OCI-LY7 (cell line): ENCODE results near the gene RNF208. TPM values are rescaled to one million over a fixed set of nuclear protein-coding genes. Genes with fewer than 3 reads are reported as not detected.

Experiments
- BruUV-seq: library from RNA; stranded (reverse); fragments of 400-500 nt; replicated peaks from 2 replicates; lab custom pipeline; 2021; lab: Mats Ljungman, UMichigan
- CTCF ChIA-PET: fragments of 300-600 bp; sonication (Branson Sonifier 250); formaldehyde crosslinking; loops from one replicate; lab custom pipeline; 2022; ENCODE audit warnings: antibody characterized with exemption; ENCODE audit not compliant: unreplicated experiment; lab: Charles Lee
- POLR2A ChIA-PET: fragments of 300-600 bp; sonication (Branson Sonifier 250); formaldehyde crosslinking; loops from one replicate; lab custom pipeline; 2022; ENCODE audit warnings: antibody characterized with exemption; lab: Charles Lee
- DNase-seq: peaks from one replicate; pipeline ENCODE4 v3.0.0-alpha.2; 2015; ENCODE audit warnings: low spot score
- H2AFZ ChIP-seq: fragments of 200-600 bp; sonication (generic), shearing (Covaris generic); 2 replicates; pipeline ENCODE4 v1.6.1; 2014; ENCODE audit warnings: mild to moderate bottlenecking, antibody characterized with exemption, low read length, moderate library complexity
- H3K27ac ChIP-seq: fragments of 200-600 bp; sonication (generic); 2 replicates; pipeline ENCODE4 v1.5.1; 2014; ENCODE audit warnings: mixed run types, low read depth, mild to moderate bottlenecking, moderate library complexity, low read length, inconsistent platforms; ENCODE audit not compliant: poor library complexity, severe bottlenecking
- H3K36me3 ChIP-seq: fragments of 200-600 bp; sonication (generic); 2 replicates; pipeline ENCODE4 v1.6.1; 2014; ENCODE audit warnings: mild to moderate bottlenecking, antibody characterized with exemption, low read length, moderate library complexity, mixed read lengths; ENCODE audit not compliant: insufficient read depth
- H3K4me1 ChIP-seq: fragments of 200-600 bp; sonication (generic); 2 replicates; pipeline ENCODE4 v1.5.1; 2014; ENCODE audit warnings: mild to moderate bottlenecking, low read length; ENCODE audit not compliant: insufficient read depth, poor library complexity, severe bottlenecking
- H3K4me2 ChIP-seq: fragments of 200-600 bp; sonication (generic); 2 replicates; pipeline ENCODE4 v1.6.1; 2014; ENCODE audit warnings: mild to moderate bottlenecking, low read length
- H3K4me3 ChIP-seq: fragments of 200-600 bp; sonication (generic); 2 replicates; pipeline ENCODE4 v1.5.1; 2014; ENCODE audit warnings: mild to moderate bottlenecking, low read depth, low read length; ENCODE audit not compliant: poor library complexity, severe bottlenecking
- H3K79me2 ChIP-seq: fragments of 200-600 bp; sonication (generic); 2 replicates; pipeline ENCODE4 v1.6.1; 2016; ENCODE audit warnings: low read depth, mild to moderate bottlenecking, low read length, moderate library complexity, mixed read lengths; ENCODE audit not compliant: insufficient read depth
- H3K9me2 ChIP-seq: fragments of 200-600 bp; sonication (generic); 2 replicates; pipeline ENCODE4 v1.6.1; 2016; ENCODE audit warnings: mild to moderate bottlenecking, low read length, mixed read lengths; ENCODE audit not compliant: insufficient read depth
- H3K9me3 ChIP-seq: fragments of 200-600 bp; sonication (generic); 2 replicates; pipeline ENCODE4 v1.6.1; 2014; ENCODE audit warnings: mild to moderate bottlenecking, mixed run types, low read length, mixed read lengths
- H4K20me1 ChIP-seq: fragments of 200-600 bp; sonication (generic); 2 replicates; pipeline ENCODE4 v1.6.1; 2014; ENCODE audit warnings: mild to moderate bottlenecking, antibody characterized with exemption, low read length, moderate library complexity, mixed read lengths; ENCODE audit not compliant: insufficient read depth
- EZH2phosphoT487 ChIP-seq: fragments of 200-600 bp; sonication (generic); IDR thresholded peaks from 2 replicates; pipeline ENCODE4 v1.6.1; 2018; ENCODE audit warnings: low read depth, borderline replicate concordance, mild to moderate bottlenecking, mixed run types, antibody characterized with exemption, low read length, moderate library complexity, mixed read lengths
- intact Hi-C: fragments of 100-400 bp; cut with micrococcal nuclease; formaldehyde crosslinking; loops from one replicate; pipeline ENCODE4 v1.10.0; 2022; ENCODE audit not compliant: unreplicated experiment
- total RNA-seq, 2 experiments: library from RNA; depleted of rRNA in 1 of 2; stranded (reverse); fragments of >200 nt in 1 of 2; shearing (Covaris generic) in 1 of 2; gene quantifications; 2 replicates each; pipeline ENCODE4 v1.2.3, GENCODE V29; 2014 to 2022
- TF ChIP-seq, protein P1 (sequence below): fragments of 200-600 bp; sonication (generic); conservative IDR thresholded peaks from 2 replicates; pipeline ENCODE4 v1.5.1; 2014; ENCODE audit warnings: mild to moderate bottlenecking, antibody characterized with exemption, low read length, moderate library complexity, mixed read lengths

RNF208 gene
- total RNA-seq, 2 experiments from 2014 or later = 0.47 to 5.5 TPM

DNA sequence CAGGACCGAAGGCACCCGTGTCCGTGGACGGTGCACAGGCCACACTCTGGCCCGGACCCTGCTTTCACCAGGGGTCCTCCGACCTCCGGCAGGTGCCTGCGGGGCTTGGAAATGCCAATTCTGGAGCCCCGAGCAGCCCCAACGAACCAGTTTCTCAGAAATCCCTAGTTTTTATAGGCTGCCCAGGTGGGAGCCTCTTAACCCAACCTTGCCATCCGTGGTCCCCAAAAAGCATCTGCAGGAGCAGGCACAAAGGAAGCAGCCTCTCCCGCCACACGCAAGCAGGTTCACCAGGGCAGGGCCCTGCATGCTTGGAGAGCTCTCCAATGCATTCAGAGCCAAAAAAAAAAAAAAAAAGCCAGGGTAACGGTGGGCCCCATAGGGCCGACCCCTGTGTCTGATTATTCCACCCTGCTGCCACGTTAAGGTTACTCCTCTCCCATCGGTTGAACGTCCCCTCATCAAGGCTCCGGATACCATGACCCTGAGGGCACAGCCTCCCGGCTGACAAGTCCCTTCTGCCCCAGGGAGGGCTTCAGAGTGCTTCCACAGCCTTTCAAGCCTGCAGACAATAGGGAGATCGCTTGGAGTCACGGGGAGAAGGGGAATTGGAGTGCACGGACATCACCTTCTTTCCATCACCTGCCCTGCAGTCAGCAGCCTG, 20.7 kb downstream of the RNF208 start:
- Histone ChIP-seq H4K20me1 (peaks cover 13% of the 10 kb centered on the region; the same call in 1 of the 2 replicates), H3K9me2 (no peaks in the 10 kb centered on the region), H3K27ac (peak overlapping the region; percentile 49), H3K36me3 (peaks cover 4% of the 10 kb centered on the region; the same call in 1 of the 2 replicates), H3K4me2 (peak overlapping the region; percentile 97), H3K4me1 (peaks cover 35% of the 10 kb centered on the region), H3K4me3 (peak overlapping the region; percentile 76), H3K9me3 (no peaks in the 10 kb centered on the region), H2AFZ (no peak overlapping the region), H3K79me2 (peaks cover 49% of the 10 kb centered on the region)
- TF ChIP-seq, protein P1, sequence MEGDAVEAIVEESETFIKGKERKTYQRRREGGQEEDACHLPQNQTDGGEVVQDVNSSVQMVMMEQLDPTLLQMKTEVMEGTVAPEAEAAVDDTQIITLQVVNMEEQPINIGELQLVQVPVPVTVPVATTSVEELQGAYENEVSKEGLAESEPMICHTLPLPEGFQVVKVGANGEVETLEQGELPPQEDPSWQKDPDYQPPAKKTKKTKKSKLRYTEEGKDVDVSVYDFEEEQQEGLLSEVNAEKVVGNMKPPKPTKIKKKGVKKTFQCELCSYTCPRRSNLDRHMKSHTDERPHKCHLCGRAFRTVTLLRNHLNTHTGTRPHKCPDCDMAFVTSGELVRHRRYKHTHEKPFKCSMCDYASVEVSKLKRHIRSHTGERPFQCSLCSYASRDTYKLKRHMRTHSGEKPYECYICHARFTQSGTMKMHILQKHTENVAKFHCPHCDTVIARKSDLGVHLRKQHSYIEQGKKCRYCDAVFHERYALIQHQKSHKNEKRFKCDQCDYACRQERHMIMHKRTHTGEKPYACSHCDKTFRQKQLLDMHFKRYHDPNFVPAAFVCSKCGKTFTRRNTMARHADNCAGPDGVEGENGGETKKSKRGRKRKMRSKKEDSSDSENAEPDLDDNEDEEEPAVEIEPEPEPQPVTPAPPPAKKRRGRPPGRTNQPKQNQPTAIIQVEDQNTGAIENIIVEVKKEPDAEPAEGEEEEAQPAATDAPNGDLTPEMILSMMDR = no peak
- no peak for TF ChIP-seq EZH2phosphoT487
- no TSS peak for BruUV-seq
- no peak for DNase-seq
- POLR2A ChIA-PET = interaction anchor here (0.6 to 2.5 kb wide), 7 partner anchors 12 to 401 kb away, joined by 3 to 16 read pairs (median 4); partner anchors contain the start of genes ANAPC2, MAN1B1, SSNA1 and TUBB4B
- CTCF ChIA-PET = interaction anchor here (0.6 kb wide), 1 partner anchor 13 kb away, joined by 3 read pairs; the partner anchor contains the start of gene ANAPC2
- intact Hi-C loops = loop anchor here (2.0 kb wide), 3 partner anchors 21 to 75 kb away; partner anchors contain the start of gene RNF208

DNA sequence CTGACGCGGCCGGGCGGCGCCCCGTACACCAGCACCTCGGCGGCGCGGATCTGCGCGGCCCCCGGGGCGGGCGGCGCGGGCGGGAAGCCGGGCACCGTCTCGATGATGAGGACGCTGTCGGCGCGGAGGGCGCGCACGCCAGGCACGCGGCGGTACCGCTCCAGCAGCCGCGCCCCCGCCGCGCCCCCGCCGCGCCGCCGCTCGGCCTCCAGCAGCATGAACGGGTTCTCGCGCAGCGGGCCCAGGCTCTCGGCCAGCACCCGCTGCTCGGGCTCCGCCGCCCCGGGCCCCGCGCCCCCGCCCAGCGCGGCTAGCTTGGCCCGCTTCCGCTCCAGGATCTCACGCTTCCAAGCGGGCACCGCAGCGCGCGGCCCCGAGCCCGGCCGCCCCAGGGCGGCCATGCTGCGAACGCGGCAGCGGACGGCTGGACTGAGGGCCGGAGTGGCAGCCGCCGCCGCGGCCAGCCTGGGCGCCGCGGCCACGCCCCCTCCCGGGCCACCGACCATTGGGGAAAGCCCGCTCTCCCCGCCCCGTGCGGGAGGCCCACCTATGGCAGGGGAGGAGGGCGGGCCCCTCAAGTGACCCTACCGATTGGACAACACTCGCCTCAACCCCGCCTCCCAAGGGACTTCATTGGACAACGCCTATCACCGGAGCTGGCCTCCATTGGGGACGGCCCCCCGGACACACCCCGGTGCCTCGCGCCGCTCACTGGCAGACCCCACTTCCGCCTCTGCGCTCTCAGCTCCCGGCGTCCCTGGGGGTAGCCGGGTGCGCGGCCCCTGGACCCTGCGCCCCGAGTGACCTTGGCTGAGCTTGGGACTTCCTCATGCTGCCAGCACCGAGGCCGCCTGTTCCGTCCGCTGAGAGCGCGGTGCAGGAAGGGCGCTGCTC, 21.5 kb downstream of the RNF208 start, which contains the start of gene TPRN:
TSS of gene TPRN (minus strand) at position 431 of the 894 bp plus-strand sequence. CDS start at position 401, 30 bp downstream.
- peaks cover 33% of the 10 kb centered on the region for H3K4me1 ChIP-seq
- H2AFZ ChIP-seq = no peak within 1 kb of the TSS
- BruUV-seq = no TSS peak
- TF ChIP-seq EZH2phosphoT487 = no peak
- TF ChIP-seq, protein P1 = no peak
- peaks cover 7% of the 10 kb centered on the region; the same call in 1 of the 2 replicates for H4K20me1 ChIP-seq
- intact Hi-C loops = loop anchor here (1.0 to 2.0 kb wide), 5 partner anchors 22 to 74 kb away; partner anchors contain the start of genes RNF208 and RNF224
- peak within 1 kb of the TSS; percentile 76 for H3K4me3 ChIP-seq
- CTCF ChIA-PET = interaction anchor here (0.6 kb wide), 1 partner anchor 12 kb away, joined by 3 read pairs; the partner anchor contains the start of gene ANAPC2
- H3K9me2 ChIP-seq = no peaks in the 10 kb centered on the region
- peak within 1 kb of the TSS; percentile 97 for H3K4me2 ChIP-seq
- no peaks in the 10 kb centered on the region for H3K9me3 ChIP-seq
- DNase-seq = peak; percentile 100
- H3K36me3 ChIP-seq = peaks cover 4% of the 10 kb centered on the region; the same call in 1 of the 2 replicates
- peak within 1 kb of the TSS; percentile 49 for H3K27ac ChIP-seq
- peaks cover 42% of the 10 kb centered on the region for H3K79me2 ChIP-seq
- POLR2A ChIA-PET = interaction anchor here (0.6 to 2.5 kb wide), 6 partner anchors 12 to 400 kb away, joined by 3 to 16 read pairs (median 4); partner anchors contain the start of genes ANAPC2, MAN1B1, SSNA1 and TUBB4B
